B cell (primary cell): Measurements from ENCODE around the gene RTP1.

Experiments
- CTCF ChIP-seq: fragments of 200-600 bp; IDR thresholded peaks from one replicate; pipeline ENCODE4 v1.8.0; 2022; ENCODE audit warnings: antibody characterized with exemption, mild to moderate bottlenecking
- EZH2 ChIP-seq: IDR thresholded peaks from 2 replicates; pipeline ENCODE4 v1.6.1; 2012; ENCODE audit warnings: borderline replicate concordance, low read depth, mild to moderate bottlenecking, moderate library complexity, low read length; ENCODE audit not compliant: insufficient read depth, poor library complexity, severe bottlenecking

GRCh38 chr3:187166750-187167149 lies 30.5 kb upstream of the RTP1 start:
- no peak for TF ChIP-seq CTCF
- TF ChIP-seq EZH2: no peak
